Ovary (tissue), 3 donors: ENCODE data around the gene ITGB6.

ENCODE experiments used
- EP300 ChIP-seq: sonication (generic); formaldehyde crosslinking; IDR thresholded peaks from one replicate; pipeline ENCODE4 v1.6.1; 2017; ENCODE audit warnings: antibody characterized with exemption
- POLR2A ChIP-seq: fragments of 450-650 bp; IDR thresholded peaks from one replicate; pipeline ENCODE4 v1.6.1; 2017; ENCODE audit warnings: antibody characterized with exemption, mild to moderate bottlenecking, moderate library complexity
- TF ChIP-seq, protein P1 (sequence below), 3 donors: fragments of 450-650 bp in 2 of 3; fragments of 200-600 bp in 1 of 3; IDR thresholded peaks; one replicate each; pipeline versions ENCODE4 v1.5.1 to v1.8.0; 2016 to 2022; ENCODE audit warnings: antibody characterized with exemption in 3 of 3, mild to moderate bottlenecking in 1 of 3
- donor health status: DM: no; HTN: no; CAD: no.

DNA sequence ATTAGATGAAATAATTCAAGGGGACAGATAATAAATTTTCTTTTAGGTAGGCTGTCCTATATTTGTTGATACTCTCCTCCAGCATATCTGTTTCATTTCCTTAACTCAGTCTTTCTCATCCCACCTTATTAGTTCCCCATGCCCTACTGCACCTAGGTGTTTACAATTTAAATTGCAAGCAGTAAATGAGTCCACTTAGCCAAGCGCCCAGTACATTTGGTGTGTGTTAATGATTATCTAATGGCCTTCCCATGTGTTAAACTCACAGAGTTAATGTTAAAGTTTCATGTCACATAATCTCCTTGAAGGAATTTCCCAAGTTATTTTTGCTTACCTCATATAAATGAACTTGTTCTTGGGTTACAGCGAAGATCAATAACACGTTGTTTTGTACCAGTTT is 31.2 kb downstream of the ITGB6 start:
- TF ChIP-seq, protein P1, sequence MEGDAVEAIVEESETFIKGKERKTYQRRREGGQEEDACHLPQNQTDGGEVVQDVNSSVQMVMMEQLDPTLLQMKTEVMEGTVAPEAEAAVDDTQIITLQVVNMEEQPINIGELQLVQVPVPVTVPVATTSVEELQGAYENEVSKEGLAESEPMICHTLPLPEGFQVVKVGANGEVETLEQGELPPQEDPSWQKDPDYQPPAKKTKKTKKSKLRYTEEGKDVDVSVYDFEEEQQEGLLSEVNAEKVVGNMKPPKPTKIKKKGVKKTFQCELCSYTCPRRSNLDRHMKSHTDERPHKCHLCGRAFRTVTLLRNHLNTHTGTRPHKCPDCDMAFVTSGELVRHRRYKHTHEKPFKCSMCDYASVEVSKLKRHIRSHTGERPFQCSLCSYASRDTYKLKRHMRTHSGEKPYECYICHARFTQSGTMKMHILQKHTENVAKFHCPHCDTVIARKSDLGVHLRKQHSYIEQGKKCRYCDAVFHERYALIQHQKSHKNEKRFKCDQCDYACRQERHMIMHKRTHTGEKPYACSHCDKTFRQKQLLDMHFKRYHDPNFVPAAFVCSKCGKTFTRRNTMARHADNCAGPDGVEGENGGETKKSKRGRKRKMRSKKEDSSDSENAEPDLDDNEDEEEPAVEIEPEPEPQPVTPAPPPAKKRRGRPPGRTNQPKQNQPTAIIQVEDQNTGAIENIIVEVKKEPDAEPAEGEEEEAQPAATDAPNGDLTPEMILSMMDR (IDR thresholded peaks at IDR 0.05): no peak
- TF ChIP-seq POLR2A (no peak), EP300 (no peak)
